HG02970 (cell line): ENCODE data around the gene TFAP2D.

Experiments used
- ATAC-seq: cut with Tn5 transposase; IDR thresholded peaks from one replicate; pipeline ENCODE4 v1.9.1; 2021; ENCODE audit warnings: mild to moderate bottlenecking, moderate library complexity, moderate number of reproducible peaks; ENCODE audit not compliant: unreplicated experiment, low FRiP score

Gene TFAP2D

DNA sequence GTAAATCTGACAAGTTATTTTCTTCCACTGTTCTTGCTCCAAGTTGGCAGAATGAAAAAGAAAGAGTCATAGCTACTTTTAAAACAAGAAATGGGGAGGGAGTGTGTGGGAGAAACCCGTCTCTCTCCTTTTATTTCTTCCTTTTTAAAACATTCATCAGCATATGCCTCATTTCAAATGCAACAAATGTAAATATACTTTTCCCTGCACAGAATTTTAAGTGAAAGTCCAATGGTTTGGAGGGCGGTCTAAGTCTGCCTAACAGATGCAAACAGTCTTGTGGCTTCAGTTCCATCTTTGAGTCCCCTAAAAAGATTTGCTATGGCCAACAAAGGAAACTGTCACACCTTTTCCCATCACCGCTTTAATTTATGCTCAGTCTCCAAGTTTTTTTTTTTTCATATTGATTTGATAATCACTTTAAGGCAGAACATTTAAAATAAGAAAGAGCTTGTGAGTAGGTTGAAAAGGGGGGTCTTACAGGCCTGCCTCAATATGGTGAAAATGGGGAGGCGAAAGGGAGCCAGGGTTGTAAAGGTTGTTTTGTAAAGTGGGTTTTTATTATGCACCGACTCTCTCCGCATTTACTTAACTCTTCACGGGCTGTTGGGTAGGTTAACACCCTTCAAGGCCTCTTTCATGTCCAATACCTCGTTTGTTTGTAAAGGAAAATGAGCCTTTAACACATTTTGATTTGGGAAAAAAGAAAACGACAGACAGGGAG, 4.6 kb downstream of the TFAP2D start:
- no peak for ATAC-seq

DNA sequence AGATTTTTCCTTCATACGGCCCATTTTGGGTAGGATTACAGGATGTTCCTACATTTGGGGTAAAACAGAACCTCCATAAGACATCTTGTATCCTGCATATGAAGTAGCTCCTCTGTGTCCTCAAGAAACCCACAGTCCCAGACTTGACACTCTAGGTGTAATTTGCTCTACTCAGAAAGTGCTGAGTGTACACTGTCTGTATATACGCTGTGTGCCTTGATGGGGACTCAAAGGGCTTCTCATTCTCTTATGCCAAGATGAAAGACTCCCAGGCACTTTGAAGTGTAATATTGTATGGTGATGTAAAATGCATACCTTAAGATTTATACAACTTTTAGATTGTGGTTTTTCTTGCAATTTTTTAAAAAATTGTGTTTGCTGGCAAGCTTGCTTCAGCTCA, 5.2 kb downstream of the TFAP2D start:
- ATAC-seq = no peak

DNA sequence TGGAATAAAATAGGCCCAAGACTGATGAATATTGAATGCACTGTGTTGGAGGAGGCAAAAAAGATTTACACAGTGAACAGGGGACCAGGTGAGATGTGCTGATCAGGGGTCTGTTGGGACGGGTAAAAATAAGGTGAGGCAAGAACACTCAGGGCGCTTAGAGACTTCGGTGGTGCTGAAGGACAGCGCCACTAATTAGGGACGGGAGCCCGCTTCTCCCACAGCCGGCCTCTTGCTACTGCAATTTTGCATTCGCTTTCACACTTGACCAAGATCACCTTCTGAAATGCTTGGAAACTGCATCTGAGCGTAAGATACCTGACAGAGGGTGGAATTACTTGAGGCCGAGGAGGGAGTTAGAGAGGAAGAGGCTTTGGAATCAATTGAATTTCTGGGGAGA, 7.3 kb downstream of the TFAP2D start:
- ATAC-seq = no peak

DNA sequence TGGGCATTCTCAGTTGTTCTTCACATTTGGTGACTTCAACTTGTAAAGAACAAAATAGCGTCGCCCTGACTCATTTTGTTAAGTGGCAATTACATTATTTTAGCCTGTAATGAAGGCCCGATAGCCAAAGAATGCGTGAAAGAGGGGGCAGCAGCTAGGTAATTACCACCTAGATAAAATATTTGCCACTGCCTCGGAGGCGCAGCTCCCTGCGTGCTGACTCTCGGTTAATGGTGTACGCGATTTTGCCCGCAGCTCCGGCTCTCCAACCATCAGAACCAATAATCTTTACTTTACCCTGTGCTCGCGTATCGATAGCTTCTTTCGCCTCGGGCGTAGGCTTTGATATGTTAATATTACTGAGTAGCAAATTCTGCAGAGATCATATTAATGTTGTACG, 8.7 kb downstream of the TFAP2D start:
- ATAC-seq = no peak

DNA sequence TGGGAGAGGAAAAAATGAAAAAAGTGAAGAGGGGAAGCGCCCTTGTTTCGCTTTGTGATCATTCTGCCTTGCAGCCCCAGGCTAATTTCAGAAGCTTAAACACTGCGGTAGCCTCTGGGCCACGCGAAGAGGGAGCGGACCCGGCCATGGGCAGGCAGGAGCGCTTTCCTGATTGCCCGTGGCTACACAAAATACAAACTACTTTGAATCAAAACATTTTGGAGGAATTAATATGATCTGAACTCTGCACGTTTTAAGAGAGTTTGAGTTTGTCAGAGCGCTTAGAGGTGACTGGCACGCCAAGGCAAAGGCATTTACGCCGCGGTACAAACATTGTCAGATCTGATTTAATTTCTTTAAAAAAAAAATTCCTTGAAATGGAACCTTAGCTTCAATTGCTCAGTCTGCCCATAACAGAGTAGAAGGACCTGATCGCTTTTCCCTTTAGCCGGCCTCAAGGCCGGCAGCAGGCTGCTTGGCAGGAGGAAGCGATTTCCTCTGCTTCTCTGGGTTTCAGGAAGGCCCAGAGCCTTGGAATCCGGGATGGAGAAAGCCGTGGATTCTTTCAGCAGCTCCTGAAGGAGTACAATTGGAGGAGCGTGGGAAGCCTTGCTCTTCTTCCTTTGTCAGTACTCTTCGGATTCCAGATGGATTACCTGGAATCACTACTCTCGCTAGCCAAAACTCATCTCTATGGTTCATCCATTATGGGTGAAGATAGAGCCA, 9.7 kb downstream of the TFAP2D start:
- no peak for ATAC-seq

DNA sequence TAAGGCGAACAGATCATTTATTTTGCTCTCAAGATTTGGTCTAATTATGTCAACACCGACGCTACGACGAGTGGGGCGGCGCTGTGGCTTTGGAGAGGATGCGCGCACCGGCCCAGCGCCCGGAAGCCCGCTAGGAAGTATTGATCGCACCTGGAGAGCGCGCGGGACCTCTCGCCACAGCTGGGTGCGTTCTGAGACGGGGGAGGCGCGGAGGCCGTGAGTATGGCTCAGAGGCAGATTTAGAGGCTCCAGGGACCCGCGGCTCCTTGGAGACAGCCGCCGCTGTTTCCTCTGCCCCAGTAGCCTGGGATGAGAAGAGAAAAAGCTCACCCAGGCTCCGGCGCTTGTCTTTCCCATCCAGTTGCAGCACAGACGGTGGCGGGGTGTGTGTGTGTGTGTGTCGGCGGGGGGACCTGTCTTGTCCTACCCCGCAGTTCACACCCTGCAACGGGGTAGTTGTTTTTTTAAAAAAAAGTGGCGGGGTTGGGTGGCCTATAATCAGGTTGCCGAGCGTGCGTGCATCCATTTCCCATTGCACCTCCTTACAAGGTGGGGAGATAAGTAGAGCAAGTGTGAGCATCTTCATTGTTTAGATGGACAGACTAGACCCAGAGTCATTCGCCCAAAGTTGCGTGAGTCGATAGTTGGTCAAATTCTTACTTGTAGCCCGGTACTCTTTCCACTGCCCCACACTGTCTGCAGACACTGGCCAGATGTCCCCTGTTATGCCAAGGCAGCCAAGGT, 11.2 kb downstream of the TFAP2D start:
- no peak for ATAC-seq

DNA sequence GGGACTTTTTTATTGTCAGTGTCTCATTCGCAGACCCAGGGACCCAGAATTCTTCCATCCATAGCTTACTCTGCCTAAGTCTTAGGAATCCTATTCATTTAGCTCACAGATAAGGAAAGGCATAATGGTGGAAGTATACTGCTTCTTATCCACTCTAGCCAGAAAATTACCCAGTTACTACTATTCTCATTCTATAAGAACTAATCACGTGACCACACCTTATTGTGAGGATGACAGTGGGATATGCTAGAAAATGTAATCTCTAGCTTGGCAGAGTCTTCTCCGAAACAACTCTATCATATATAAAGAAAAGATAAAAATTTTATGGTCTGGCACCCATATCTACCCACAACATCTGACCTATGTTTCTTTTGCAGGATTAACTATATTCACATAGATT, 21.2 kb downstream of the TFAP2D start:
- no peak for ATAC-seq

DNA sequence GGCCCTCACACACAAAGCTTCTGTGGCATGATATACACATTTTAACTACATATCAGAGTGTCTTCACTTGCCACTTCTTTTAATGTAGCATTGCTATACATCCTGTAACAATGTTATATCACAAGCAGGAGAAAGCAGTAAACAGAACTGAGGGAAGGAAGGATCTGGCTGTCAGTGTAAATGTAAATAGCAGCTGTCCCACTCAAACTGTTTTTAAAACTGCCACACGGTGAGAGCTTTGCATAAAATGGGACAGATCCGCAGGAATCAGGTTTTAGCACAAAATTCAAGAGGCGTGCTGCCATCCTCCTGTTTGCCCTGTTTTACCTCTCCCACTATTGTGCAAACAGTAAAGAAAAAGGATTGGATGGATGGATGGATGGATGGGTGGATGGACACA, 28.8 kb downstream of the TFAP2D start:
- no peak for ATAC-seq

DNA sequence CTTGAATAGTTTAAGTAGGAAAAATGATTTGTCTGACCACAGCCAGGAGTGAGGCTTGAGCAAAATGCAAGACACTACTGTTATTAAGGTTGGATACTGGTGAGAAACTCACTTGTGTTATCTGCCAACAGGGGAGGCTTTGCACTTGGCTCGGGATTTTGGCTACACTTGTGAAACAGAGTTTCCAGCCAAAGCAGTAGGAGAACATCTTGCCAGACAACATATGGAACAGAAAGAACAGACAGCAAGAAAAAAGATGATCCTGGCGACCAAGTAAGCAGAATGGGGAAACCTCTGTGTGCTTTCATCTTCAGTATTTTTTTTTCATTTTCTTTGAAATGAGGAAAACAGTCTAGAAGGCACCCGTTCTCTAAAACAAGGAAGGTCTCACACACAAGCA, 31.6 kb downstream of the TFAP2D start:
- no peak for ATAC-seq

DNA sequence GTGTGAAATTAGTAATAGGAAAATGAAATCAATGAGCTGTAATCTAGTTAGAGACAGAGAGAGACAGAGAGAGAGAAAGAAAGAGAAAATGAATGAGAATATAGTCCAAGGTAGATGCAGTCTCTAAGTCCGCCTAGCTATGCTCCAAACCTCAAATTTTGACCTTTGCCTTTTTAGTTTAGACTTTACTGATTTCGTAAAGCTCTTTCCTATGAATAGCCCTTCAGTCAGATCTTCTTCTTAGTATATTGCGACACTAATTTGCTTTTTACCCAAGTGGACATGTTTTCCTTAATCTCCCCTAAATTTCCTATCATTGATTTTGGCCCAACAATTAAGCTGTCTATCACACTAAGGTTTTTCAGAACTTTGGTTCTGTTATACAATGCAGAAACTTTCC, 49.5 kb downstream of the TFAP2D start:
- no peak for ATAC-seq

DNA sequence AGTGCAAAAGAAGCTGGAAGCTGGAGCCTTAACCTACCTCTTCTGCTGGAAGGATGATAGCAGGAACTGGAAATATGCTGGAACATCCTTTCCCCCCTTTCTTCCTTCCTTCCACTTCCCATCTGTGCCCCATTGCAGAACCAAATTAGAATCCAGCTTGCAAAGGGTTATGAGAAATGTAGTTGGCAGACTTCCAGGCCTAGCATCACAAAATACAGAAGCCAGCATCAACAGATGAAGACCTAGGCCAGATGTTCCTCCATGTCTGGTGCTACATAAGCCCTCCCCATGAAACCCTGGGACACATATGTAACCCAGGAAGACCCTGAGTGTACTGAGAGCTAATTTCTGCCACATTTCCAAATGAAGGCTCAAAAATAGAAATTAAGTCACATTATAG, 65.4 kb downstream of the TFAP2D start:
- no peak for ATAC-seq

DNA sequence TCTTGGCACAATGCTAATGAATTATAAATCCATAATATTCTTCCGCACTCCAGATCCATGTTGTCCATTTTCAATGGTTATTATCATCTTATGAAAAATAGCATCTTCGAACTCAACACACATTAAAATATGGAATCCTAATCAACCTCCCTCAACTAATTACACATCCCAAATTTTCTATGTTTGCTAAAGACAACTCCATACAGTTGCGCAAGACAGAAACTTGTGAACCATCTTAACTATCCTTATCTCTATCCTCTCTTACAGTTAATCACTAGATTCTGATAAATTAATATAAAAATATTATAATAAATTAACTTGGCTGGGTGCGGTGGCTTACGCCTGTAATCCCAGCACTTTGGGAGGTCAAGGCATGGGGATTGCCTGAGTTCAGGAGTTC, 67.1 kb downstream of the TFAP2D start:
- ATAC-seq = no peak

DNA sequence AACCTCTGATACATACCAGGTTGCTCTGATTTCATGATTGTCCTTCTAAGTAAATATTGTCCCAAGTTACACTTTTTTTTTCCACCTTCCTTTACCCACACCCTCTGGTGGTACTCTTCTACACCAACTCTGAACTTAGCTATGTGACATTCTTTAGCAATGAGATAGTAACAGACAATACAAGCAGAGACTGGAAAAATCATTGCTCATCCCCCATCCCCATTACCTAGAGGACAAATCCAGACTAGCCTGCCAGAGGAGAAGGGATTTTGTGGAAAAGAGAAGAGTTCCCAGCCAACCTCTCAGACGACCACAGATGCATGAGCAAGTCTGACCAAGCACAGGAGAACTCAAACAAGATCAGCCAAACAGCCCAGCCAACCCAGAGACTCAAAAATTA, 72.6 kb downstream of the TFAP2D start:
- ATAC-seq = no peak

DNA sequence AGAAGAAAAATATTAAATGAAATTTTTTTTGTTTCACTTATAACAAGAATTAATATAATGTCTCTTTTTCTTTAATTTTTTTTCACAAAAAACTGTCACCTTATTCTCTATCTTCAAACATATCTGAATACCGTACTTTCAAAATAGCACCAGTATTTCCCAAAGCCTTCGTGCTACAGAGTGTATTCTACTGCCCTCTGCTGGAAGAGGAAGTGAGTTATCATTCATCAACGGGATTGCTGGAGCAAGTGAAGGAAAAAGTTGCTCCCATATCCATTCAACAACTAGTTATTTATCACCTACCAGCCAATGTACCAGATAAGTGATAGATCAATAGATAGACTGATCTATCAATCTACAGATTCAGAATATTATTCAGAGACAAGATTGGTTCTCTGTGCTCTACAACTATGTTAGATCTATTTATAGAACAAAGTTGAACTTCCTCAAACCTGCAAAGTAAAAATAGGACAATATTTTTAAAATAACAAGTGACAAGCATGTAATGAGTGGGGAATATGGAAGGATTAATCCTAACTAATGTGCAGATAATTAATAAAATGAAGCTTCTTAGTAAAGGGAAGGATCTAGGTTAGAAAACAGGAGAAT, 78.7 kb downstream of the TFAP2D start:
- no peak for ATAC-seq

DNA sequence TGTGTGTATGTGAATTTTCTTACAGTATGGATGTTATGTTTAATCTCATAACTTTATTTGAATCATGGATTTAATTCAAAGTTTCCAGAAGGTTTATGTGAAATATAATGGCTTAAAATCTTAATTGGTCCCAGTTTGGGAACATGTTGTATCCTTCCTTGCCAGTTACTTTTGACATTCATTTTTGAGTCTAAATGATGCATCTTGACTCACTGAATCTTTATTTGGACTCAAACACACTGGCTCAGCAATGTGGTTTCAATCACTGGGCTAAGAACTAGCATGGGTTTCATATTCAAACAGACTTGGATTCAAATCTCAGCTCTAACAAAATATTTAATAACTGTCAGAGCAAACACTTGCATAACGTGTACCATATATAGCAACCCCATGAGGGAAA, 79.4 kb downstream of the TFAP2D start:
- ATAC-seq = no peak

DNA sequence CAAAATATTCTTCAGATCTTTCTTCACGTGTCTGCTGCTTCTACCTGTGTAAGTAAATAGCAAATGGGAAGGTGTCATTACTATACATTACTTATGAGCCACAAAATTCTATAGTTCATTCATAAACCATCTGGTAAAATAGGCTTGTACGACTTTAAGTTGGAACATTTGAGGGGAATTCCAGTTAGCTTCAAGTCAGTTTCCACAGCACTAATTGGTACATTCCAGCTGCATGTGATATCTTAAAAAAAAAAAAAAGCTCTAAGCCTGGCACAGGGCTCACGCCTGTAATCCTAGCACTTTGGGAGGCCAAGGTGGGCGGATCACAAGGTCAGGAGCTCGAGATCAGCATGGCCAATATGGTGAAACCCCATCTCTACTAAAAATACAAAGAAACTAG, 82.2 kb downstream of the TFAP2D start:
- no peak for ATAC-seq

DNA sequence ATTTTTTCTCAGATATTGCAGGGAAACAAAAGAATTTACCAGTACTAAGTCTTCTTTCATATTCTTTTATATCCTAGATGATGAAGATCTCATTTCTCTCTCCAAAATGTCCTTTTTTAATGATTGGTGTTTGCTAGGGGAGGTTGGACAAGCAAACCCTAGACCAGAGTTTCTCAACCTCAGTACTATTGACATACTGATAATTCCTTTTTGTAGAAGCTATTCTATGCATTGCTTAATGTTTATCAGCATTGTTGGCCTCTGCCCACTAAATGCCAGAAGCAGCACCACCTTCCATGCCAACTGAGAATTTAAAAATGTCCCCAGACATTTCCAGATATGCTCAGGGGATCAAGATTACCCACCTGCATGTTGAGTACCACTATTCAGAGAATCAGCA, 91.0 kb downstream of the TFAP2D start:
- ATAC-seq = no peak

DNA sequence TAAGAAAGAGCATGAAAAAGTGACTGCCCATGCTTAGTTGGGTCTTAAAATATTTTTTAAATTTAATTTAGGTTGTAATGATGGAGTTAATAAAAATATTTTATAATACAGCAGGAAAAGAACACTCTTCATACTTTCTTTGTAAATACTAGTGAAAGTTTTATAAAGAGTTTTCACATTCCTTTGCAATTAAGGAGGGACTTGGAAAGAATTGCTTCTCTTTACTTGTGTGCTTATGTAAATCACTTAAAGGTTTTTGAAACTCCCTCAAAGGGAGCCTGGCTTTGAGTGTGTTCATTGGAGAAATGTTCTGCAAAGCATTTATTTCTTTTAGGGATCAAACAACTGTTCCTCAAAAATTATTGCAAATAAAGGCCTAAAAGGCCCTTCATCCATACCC, 93.7 kb downstream of the TFAP2D start:
- ATAC-seq = no peak

DNA sequence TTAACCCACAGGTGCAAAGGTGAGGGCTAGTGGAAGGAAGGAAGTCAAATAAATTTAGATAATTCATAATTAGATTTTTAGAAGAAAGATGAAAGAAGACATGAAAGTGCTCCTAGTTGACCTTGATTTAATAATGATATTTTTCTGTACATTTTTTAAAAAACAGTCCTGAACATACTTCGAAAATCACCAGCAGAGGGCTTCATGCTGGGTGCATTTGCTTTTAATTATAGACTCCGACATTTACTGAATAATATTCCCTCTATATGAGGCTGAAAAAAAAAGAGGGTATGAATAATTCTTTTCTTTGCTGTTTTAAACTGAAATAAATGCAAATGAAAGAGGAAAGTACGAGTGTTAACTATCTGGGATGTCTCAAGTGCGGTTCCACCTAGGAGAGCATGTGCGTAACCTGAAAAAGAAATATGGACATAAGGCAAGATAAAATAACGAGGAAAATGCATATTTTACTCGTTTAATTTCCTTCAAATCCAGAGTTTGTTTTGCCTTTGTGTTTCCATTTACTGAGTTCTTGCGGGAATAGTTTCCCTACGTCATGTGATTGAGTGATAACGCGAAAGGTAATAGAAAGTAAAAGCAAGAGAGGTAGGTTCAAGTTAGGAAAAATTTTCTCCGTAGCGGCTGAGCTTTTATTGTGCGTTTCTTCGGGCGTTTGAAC, 102.2 kb downstream of the TFAP2D start:
- peak; percentile 30 for ATAC-seq

DNA sequence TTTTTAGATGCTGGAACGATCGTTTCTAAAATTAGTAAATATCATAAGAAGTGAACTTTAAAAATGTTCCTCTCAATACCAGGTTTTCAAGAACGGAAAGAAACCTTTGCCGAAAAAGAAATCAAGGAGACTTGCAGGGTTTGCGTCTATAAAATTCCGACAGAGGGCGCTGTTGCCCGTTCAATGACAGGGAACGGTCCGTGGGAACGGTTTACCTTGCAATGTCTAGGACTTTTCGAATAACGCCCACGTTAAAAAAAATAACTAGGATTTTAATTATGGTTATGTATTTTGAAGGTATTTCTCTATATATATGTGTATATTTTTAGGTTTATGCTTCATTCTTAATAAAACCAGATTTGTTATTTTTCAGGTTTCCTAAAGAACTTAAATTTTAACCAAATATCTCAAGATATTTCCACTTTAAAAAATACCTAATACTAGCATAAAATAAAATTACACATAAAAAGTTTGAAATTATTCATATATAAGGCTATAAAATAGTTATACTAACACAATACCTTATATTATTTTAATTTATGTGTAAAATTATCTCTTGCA, 102.9 kb downstream of the TFAP2D start:
- peak; percentile 57 for ATAC-seq
